Measurements from ENCODE around the gene RPTOR.

RPTOR gene

GRCh38 chr17:80918731-80919130, 374.1 kb downstream of the RPTOR start:
- no peak for DNase-seq (ENCODE audit: low spot score)

GRCh38 chr17:80919331-80920311, 375.0 kb downstream of the RPTOR start:
- DNase-seq (ENCODE audit: low spot score), result no peak

DNA sequence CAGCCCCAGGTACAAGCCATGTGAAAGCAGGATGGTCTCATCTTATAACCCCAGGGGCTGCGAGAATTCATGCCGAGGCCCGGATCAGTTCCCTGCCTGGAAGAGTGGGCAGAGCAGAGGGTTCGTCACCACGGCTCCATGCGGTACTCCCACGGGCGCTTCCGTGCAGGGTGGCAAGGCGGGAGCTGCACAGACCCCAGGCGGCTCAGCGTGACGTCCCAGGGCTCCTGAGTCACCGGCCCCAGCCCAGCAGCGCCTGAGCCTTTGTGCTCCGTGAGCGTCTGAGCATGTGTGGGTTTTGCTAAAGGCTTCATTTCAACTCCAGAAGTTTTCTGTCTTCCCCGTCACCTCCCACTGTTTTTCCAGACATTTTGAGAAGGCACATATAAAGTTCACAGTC, 375.8 kb downstream of the RPTOR start:
- DNase-seq (ENCODE audit: low spot score), result no peak

DNA sequence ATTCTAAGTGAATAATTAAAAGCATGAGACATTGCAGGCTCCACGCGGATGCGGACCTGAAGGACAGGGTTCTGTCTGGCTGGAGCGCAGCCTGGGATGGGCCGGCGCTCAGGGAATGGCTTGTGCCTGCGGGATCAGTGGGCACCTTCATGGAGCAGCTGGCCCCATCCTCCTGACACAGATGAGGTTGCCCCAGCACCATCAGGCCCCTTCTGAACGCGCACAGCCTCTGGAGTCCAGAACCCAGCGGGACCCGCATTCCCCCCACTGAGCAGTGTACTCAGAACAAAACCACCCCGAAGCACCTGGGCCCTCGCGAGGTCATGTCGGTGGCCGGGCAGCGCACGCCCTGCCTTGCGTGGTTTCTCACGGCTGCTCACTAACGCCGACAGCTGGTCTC, 376.5 kb downstream of the RPTOR start:
- no peak for DNase-seq (ENCODE audit: low spot score)

DNA sequence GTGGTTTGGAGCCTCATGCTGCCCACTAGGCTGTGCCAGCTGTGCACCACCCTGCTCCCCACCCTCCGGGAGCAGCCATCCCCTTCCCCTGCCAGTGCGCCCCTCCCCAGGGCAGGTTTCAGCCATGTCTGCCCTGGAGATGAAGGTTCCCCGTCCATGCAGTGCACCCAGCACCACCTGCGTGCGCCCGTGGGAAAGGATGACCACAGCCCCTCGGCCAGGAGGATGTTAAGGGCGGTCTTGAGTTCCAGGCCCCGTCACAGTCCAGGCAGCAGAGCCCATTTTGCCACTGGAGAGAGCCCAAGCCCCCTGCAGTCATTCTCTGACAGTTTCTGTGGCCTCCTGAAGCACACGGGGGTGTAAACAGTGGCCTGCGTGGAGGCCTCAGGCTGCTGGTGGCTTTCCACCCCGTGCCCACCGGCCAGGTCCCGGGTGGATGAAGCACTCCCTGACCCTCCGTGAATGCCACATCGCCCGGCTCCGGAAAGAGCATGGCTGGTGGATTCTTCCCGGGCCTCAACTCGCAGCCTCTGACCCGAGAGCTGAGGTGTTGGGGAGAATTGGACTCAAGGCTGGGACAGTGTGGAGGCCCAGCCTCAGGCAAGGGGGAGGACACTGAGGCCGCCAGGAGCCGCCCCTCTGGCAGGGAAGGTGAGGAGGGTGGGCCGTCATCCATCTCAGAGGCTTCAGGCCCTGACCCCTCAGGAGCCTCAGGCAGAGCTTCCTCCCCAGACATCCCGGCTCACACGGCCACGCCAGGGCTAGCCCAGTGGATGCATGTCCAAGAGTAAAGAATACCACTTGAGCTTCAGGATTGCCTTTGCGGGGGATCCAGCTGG, 377.3 kb downstream of the RPTOR start:
- no peak for DNase-seq (ENCODE audit: low spot score)

DNA sequence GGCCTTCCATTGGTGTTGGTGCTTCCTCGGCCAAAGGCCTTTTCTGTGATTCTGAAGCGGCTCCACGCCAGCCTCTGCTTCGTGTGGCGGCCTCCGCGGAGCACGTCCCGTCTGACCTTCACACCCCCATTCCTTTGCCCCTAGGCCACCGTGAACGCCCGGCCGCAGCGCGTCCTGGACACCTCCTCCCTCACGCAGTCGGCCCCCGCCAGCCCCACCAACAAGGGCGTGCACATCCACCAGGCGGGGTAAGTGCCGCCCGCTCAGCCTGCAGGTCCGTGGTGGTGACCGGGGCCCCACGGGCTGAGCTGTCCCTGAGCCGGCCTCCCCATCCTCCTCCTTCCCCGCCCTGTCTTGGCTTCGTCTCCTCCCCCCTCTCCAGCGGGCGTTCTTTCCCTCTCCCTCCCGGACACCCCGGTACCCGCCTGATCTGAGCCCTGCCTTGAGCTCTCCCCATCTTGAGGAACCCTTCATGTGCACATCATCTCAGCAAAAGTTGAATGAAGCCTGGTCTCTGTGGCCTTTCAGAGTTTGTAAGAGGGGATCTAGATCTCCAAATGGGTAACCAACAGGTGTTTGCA, 378.0 kb downstream of the RPTOR start:
- no peak for DNase-seq (ENCODE audit: low spot score)

- no peak for DNase-seq (ENCODE audit: low spot score)
These were observed 378.8 kb downstream of the RPTOR start for GRCh38 chr17:80923211-80924110.

- DNase-seq (ENCODE audit: low spot score), result no peak
These were observed 379.6 kb downstream of the RPTOR start for GRCh38 chr17:80924111-80924806.

DNA sequence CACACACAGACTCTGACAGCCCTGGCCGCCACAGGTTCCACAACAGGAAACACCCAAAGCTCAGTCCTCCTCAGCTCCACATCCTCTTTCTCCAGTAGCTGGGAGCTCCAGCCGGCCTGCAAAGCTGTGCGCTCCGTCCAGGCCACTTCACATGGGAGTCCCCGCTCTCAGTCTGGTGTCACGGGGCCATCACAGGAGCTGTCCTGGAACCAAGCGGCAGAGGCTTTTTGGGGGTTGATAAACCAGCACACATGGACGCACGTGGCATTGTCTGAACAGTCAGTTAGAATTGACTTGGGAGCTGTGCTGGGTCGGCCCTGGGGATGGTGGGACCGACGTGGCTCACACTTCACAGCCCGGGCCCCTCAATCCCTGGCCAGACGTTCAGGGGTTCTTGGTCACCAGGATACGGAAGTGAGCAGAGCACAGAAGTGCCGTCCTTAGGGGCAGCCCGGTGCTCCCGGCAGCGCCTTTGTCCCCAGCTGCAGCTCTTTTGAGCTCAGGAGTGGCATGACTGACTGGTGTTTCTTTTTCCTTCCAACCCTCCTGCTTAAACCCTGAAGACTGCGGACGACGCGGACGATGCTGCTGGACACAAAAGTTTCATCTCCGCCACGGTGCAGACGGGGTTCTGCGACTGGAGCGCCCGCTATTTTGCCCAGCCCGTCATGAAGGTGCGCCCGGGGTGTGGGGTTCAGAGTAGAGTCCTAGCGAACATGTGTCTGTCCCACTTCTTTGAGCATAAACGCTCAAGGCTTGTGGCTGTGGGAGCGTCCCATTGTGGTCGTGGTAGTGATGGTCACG, 380.4 kb downstream of the RPTOR start:
- DNase-seq (ENCODE audit: low spot score), result no peak

- DNase-seq (ENCODE audit: low spot score), result no peak
These were observed 381.2 kb downstream of the RPTOR start for GRCh38 chr17:80925688-80926335.

- no peak for DNase-seq (ENCODE audit: low spot score)
These were observed 382.1 kb downstream of the RPTOR start for GRCh38 chr17:80926591-80927250.

- no peak for DNase-seq (ENCODE audit: low spot score)
These were observed 383.2 kb downstream of the RPTOR start for GRCh38 chr17:80927791-80928216.

- DNase-seq (ENCODE audit: low spot score), result no peak
These were observed 384.8 kb downstream of the RPTOR start for GRCh38 chr17:80929449-80929848.

DNA sequence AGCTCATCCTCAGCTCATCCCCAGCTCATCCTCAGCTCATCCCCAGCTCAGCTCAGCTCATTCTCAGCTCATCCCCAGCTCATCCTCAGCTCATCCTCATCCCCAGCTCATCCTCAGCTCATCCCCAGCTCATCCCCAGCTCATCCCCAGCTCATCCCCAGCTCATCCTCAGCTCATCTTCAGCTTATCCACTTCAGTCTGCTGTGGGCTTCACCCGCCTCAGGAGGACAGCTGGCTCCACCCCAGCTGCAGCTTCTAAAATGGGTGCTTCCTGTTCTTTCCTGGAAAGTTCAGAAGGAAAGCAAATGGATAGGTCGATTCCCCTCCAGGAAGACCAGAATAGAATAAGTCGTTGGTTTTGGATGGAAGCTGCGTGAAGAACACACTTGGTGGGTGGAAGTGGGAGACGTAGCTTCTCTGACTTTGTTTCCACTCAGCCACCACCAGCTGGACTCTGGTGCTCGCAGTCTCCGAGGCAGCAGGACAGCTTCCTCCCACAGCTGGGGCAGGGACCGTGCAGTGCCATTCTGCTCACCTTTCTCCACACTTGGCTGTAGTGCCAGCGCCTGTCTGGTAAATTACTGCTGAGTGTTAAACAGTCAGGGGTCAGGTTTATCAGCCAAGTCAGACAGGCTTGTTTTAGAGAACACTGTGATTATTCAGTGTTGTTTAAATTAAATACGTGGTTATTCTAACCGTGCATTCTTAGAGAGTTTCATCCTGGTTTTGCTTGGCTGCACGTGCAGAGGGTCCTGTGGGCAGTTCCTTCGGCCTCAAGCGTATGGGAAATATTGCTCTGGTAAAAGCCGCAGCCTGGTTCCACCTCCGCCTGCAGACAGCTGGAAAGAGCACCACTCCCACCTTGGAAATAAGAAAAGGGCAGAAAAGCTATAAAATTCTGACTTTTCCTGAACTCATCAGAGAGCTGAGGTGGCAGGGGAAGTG, 386.0 kb downstream of the RPTOR start:
- DNase-seq (ENCODE audit: low spot score), result no peak

GRCh38 chr17:80931421-80932265, 387.0 kb downstream of the RPTOR start:
- DNase-seq (ENCODE audit: low spot score), result no peak

GRCh38 chr17:80935526-80935925, 390.9 kb downstream of the RPTOR start:
- DNase-seq (ENCODE audit: low spot score), result no peak

DNA sequence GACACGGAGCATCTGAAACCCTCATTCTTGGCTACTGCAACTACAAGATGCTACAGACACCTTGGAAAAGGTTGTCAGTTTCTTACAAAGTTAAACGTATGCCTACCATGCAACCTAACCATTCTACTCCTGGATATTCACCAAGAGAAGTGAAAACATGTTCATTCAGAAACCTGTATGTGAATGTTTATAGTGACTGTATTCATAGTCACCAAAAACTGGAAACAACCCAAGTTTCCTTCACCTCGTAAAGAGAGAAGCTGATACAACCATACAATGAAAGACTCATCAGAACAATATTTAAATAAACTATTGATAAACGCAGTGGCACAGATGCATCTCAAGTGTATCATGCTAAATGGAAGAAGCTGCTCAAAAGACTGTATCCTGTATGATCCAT, 391.6 kb downstream of the RPTOR start:
- no peak for DNase-seq (ENCODE audit: low spot score)

All from germinal center (tissue), 1 donor.